NCI-H526 (cell line): Measurements from ENCODE around the gene XKR7.
"Not testable (repeated sequence)": the region's sequence is repeated elsewhere in the genome, so short reads cannot be mapped to it uniquely, and the experiment has no call there.

Experiments
- DNase-seq, 2 experiments: peaks; one replicate each; lab custom pipeline; 2025; lab: John Stamatoyannopoulos, UW

The XKR7 gene

GRCh38 chr20:31967830-31968249 lies at the start of gene XKR7:
Gene XKR7 (plus strand): TSS chr20:31968151. CDS start chr20:31968176, 25 bp downstream.
- DNase-seq, result peak; percentile 15 to 84

GRCh38 chr20:31918466-31919105 lies 49.4 kb upstream of the XKR7 start:
- no peak for DNase-seq

GRCh38 chr20:31919410-31920155 lies 48.4 kb upstream of the XKR7 start:
- DNase-seq, result peak in 1 of 2 experiments; percentile 32

GRCh38 chr20:31920275-31920855 lies 47.6 kb upstream of the XKR7 start:
- DNase-seq, result no peak

- DNase-seq, result not testable (repeated sequence)
These were observed 46.5 kb upstream of the XKR7 start for GRCh38 chr20:31921480-31921879.

- no peak for DNase-seq
These were observed 45.8 kb upstream of the XKR7 start for GRCh38 chr20:31922181-31922580.

- DNase-seq, result no peak
These were observed 45.4 kb upstream of the XKR7 start for GRCh38 chr20:31922588-31922987.

GRCh38 chr20:31923388-31924331 lies 44.3 kb upstream of the XKR7 start:
- DNase-seq, result no peak

GRCh38 chr20:31924561-31924960 lies 43.4 kb upstream of the XKR7 start:
- DNase-seq, result no peak

GRCh38 chr20:31925631-31926030 lies 42.3 kb upstream of the XKR7 start:
- no peak for DNase-seq

GRCh38 chr20:31926493-31926892 lies 41.5 kb upstream of the XKR7 start:
- DNase-seq, result no peak

GRCh38 chr20:31927627-31928159 lies 40.3 kb upstream of the XKR7 start:
- peak; percentile 17 to 32 for DNase-seq

- not testable (repeated sequence) for DNase-seq
These were observed 38.3 kb upstream of the XKR7 start for GRCh38 chr20:31929631-31930030.

- DNase-seq, result no peak
These were observed 37.2 kb upstream of the XKR7 start for GRCh38 chr20:31930779-31931178.

- DNase-seq, result no peak
These were observed 34.3 kb upstream of the XKR7 start for GRCh38 chr20:31933698-31934097.

- DNase-seq, result no peak
These were observed 33.5 kb upstream of the XKR7 start for GRCh38 chr20:31934491-31934890.

GRCh38 chr20:31934968-31935764 lies 32.8 kb upstream of the XKR7 start:
- no peak for DNase-seq

- no peak for DNase-seq
These were observed 31.5 kb upstream of the XKR7 start for GRCh38 chr20:31936420-31936819.

GRCh38 chr20:31937820-31938219 lies 30.1 kb upstream of the XKR7 start:
- no peak for DNase-seq

GRCh38 chr20:31939661-31940060 lies 28.3 kb upstream of the XKR7 start:
- DNase-seq, result no peak

- DNase-seq, result no peak
These were observed 24.9 kb upstream of the XKR7 start for GRCh38 chr20:31943052-31943471.
